NCI-H1417 treated with DMSO at 0.1 percent for 48 hours (cell line): ENCODE measurements around the gene INTS11.

Experiments
- DNase-seq: peaks from one replicate; lab custom pipeline; 2025; lab: John Stamatoyannopoulos, UW

INTS11 gene

GRCh38 chr1:1262758-1263157 lies 61.7 kb downstream of the INTS11 start:
- no peak for DNase-seq

- no peak for DNase-seq
These were observed 62.4 kb downstream of the INTS11 start for GRCh38 chr1:1262071-1262470.
